IPS-18a (cell line): Measurements from ENCODE around the gene SH3D19.

Experiments used
- H3K27ac ChIP-seq: one replicate; pipeline ENCODE4 v1.5.1; 2013; ENCODE audit warnings: low read length
- H3K27me3 ChIP-seq: one replicate; pipeline ENCODE4 v1.6.1; 2013; ENCODE audit warnings: mild to moderate bottlenecking, low read length; ENCODE audit not compliant: control insufficient read depth, insufficient read depth
- H3K36me3 ChIP-seq: one replicate; pipeline ENCODE4 v1.6.1; 2013; ENCODE audit warnings: low read depth, low read length; ENCODE audit not compliant: control insufficient read depth
- H3K4me1 ChIP-seq: one replicate; pipeline ENCODE4 v1.6.1; 2013; ENCODE audit warnings: low read depth, low read length; ENCODE audit not compliant: control insufficient read depth
- H3K4me3 ChIP-seq: one replicate; pipeline ENCODE4 v1.5.1; 2013; ENCODE audit warnings: low read length
- H3K9ac ChIP-seq: one replicate; pipeline ENCODE4 v1.6.1; 2013; ENCODE audit warnings: mild to moderate bottlenecking, low read length, moderate library complexity
- H3K9me3 ChIP-seq: one replicate; pipeline ENCODE4 v1.6.1; 2013; ENCODE audit warnings: low read depth, low read length; ENCODE audit not compliant: control insufficient read depth

SH3D19 gene

GRCh38 chr4:151176685-151177084 is 148.7 kb downstream of the SH3D19 start:
- no peaks in the 10 kb centered on the region for H3K9me3 ChIP-seq
- H3K9ac ChIP-seq: no peak overlapping the region
- no peaks in the 10 kb centered on the region for H3K27me3 ChIP-seq
- H3K27ac ChIP-seq: no peak overlapping the region
- H3K36me3 ChIP-seq: peaks cover 30% of the 10 kb centered on the region
- no peak overlapping the region for H3K4me3 ChIP-seq
- H3K4me1 ChIP-seq: no peaks in the 10 kb centered on the region

DNA sequence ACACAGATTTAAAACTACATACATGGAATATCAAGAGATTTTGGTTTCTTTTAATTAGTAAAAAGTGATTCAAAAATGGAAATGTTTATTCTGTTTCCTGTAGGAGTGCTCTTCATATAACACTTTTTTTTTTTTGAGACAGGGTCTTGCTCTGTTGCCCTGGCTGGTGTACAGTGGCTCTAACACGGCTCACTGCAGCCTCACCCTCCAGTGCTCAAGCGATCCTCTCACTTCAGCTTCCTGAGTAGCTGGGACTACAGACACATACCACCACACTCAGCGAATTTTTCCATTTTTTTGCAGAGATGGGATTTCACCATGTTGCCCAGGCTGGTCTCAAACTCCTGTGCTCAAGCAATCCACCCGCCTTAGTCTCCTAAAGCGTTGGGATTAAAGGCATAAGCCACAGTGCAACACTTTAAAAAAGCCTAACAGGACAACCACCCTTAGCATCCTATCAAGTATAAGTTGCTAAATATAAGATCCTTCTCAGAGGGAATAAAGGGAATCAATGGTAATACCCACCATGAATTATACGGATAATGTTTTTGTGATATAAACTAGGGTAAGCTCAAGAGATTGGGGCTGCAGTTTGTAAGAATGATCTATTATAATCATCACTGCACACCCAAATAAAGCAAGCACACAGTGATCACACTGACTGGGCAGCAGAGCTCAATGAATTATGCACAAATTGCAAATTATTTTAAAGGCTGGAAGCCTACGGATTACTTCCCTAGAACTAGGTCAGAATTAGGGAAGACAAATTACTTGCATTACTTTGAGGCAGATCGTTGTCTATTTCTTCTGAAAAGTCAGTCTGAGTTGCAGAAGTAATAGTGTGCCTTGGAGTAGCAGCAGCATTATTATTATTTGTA is 149.4 kb downstream of the SH3D19 start:
- Histone ChIP-seq H3K9me3 (no peaks in the 10 kb centered on the region), H3K27me3 (no peaks in the 10 kb centered on the region), H3K36me3 (peaks cover 30% of the 10 kb centered on the region), H3K4me3 (no peak overlapping the region), H3K9ac (no peak overlapping the region), H3K27ac (no peak overlapping the region), H3K4me1 (no peaks in the 10 kb centered on the region)

DNA sequence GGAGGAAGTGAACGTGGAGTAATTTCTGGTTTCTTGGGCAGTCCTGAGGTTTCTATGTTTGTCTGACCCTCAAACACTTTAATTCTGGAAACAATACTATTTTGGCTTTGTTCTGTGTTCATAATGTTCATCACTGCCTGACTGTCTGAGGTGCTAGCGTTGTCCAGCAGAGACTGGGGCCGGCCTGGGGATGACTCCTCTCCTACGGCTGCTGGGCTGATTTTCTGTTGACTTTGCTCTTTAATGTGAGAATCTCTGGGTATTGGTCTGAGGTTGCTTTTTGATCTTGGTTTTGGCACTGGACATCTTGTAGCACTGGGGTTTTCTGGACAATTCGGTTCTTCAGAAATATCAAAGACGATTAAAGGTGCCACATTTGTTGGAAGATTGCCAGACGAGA is 150.2 kb downstream of the SH3D19 start:
- Histone ChIP-seq H3K27me3 (no peaks in the 10 kb centered on the region), H3K4me1 (no peaks in the 10 kb centered on the region), H3K36me3 (peaks cover 30% of the 10 kb centered on the region), H3K9ac (no peak overlapping the region), H3K27ac (no peak overlapping the region), H3K4me3 (no peak overlapping the region), H3K9me3 (no peaks in the 10 kb centered on the region)

GRCh38 chr4:151174784-151175183 is 150.6 kb downstream of the SH3D19 start:
- Histone ChIP-seq H3K27ac (no peak overlapping the region), H3K9ac (no peak overlapping the region), H3K27me3 (no peaks in the 10 kb centered on the region), H3K9me3 (no peaks in the 10 kb centered on the region), H3K36me3 (peaks cover 30% of the 10 kb centered on the region), H3K4me1 (peaks cover 2% of the 10 kb centered on the region), H3K4me3 (no peak overlapping the region)

DNA sequence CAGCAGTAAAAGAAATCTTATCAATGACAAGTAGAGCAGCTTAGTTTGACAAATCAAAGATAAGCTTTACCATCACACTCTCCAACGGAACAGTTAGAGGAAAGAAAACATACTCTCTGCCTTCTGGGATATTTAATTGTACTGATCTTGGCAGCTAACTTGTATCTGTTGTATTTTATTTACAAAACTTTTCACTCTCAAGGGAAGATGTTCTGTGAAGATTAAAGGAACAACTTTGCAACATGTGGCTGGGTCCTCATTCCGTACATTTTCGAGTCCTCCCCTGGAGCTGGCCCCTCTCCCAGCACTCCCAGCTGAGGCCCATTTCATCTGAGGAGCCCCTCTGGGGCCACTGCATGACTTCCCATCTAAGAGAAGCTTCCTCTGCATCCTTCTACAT is 151.5 kb downstream of the SH3D19 start:
- Histone ChIP-seq H3K27ac (no peak overlapping the region), H3K36me3 (peaks cover 30% of the 10 kb centered on the region), H3K9me3 (no peaks in the 10 kb centered on the region), H3K4me1 (peaks cover 11% of the 10 kb centered on the region), H3K27me3 (no peaks in the 10 kb centered on the region), H3K9ac (no peak overlapping the region), H3K4me3 (no peak overlapping the region)

- Histone ChIP-seq H3K27ac (no peak overlapping the region), H3K9ac (no peak overlapping the region), H3K4me1 (peaks cover 26% of the 10 kb centered on the region), H3K9me3 (no peaks in the 10 kb centered on the region), H3K36me3 (peaks cover 18% of the 10 kb centered on the region), H3K4me3 (no peak overlapping the region), H3K27me3 (no peaks in the 10 kb centered on the region)
These were observed 155.5 kb downstream of the SH3D19 start for GRCh38 chr4:151169900-151170299.

- peaks cover 26% of the 10 kb centered on the region for H3K4me1 ChIP-seq
- peaks cover 11% of the 10 kb centered on the region for H3K36me3 ChIP-seq
- no peak overlapping the region for H3K27ac ChIP-seq
- H3K4me3 ChIP-seq: no peak overlapping the region
- H3K9me3 ChIP-seq: no peaks in the 10 kb centered on the region
- no peaks in the 10 kb centered on the region for H3K27me3 ChIP-seq
- no peak overlapping the region for H3K9ac ChIP-seq
These were observed 156.2 kb downstream of the SH3D19 start for GRCh38 chr4:151169223-151169622.

- H3K9ac ChIP-seq: no peak overlapping the region
- H3K4me3 ChIP-seq: no peak overlapping the region
- no peaks in the 10 kb centered on the region for H3K9me3 ChIP-seq
- H3K27ac ChIP-seq: no peak overlapping the region
- peaks cover 26% of the 10 kb centered on the region for H3K4me1 ChIP-seq
- no peaks in the 10 kb centered on the region for H3K27me3 ChIP-seq
- no peaks in the 10 kb centered on the region for H3K36me3 ChIP-seq
These were observed 157.8 kb downstream of the SH3D19 start for GRCh38 chr4:151167561-151167960.

- Histone ChIP-seq H3K27ac (no peak overlapping the region), H3K9me3 (no peaks in the 10 kb centered on the region), H3K4me1 (peaks cover 26% of the 10 kb centered on the region), H3K4me3 (no peak overlapping the region), H3K27me3 (no peaks in the 10 kb centered on the region), H3K36me3 (no peaks in the 10 kb centered on the region), H3K9ac (no peak overlapping the region)
These were observed 158.8 kb downstream of the SH3D19 start for GRCh38 chr4:151166636-151167035.

DNA sequence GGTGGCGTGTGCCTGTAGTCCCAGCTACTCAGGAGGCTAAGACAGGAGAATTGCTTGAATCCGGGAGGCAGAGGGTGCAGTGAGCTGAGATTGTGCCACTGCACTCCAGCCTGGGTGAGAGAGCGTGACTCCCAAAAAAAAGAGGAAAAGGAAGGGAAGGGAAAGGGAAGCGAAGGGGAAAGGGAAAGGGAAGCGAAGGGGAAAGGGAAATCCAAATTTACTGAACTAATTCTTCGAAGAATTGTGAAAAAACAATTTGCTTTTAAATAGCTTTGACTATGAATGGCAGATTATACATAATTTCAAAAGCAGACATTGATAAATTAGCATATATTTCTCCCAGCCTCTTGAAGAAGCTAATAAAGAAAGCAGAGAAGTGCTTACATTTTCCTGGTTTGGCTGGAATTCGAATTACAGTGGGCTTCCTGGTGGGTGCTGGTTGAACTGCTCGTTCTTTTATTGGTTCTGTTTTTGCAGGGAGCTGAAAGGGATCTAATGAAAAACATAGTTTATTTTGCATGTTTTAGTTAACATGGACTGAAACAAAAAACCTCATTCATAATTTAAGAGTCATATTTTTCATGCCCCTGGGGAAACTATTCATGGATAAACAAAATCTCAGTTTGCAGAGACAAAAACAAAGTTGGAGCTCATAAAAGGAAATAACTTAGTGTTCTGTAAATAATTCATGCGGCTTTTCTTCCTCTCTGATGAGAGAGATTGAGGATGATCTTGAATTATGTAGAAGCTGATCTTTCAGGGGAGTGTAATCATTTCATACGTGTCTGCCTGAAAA is 160.0 kb downstream of the SH3D19 start:
- Histone ChIP-seq H3K36me3 (no peaks in the 10 kb centered on the region), H3K27ac (no peak overlapping the region), H3K9ac (no peak overlapping the region), H3K4me1 (peaks cover 26% of the 10 kb centered on the region), H3K27me3 (no peaks in the 10 kb centered on the region), H3K4me3 (no peak overlapping the region), H3K9me3 (no peaks in the 10 kb centered on the region)

DNA sequence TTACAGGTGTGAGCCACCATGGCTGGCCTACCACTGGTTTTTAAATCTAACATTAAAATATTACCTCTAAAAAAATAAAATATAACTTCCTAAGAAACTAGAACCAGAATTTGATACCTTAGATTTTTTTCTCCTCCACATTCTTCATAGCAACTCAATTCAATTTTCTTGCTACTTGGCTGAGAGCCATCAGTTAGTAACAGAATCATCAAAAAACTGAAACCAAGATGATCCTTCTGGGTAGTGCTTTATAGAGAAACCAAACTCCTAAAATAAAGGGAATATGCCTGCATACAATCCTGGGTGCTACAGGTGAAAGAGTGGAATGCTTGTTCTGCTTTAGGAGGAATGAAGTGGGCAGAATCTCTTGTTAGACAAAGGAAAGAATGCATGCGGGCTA is 161.6 kb downstream of the SH3D19 start:
- Histone ChIP-seq H3K36me3 (no peaks in the 10 kb centered on the region), H3K9ac (no peak overlapping the region), H3K9me3 (no peaks in the 10 kb centered on the region), H3K27ac (no peak overlapping the region), H3K4me3 (no peak overlapping the region), H3K27me3 (no peaks in the 10 kb centered on the region), H3K4me1 (peaks cover 15% of the 10 kb centered on the region)
